Activated naive CD4-positive, alpha-beta T cell treated with anti-CD3 and anti-CD28 coated beads, Interleukin-2, amount 50 U/mL, for 24 hours (primary cell): ENCODE measurements around the gene LYPD3.
A peak's percentile ranks its signal among the peaks of the same experiment; 100 is the strongest.
"Not testable (repeated sequence)": the region's sequence is repeated elsewhere in the genome, so short reads cannot be mapped to it uniquely, and the experiment has no call there.

Source experiments
- H3K27ac Mint-ChIP-seq: one replicate; pipeline ENCODE4 v1.8.0; 2021; ENCODE audit warnings: mild to moderate bottlenecking, mixed read lengths
- H3K27me3 Mint-ChIP-seq: one replicate; pipeline ENCODE4 v1.8.0; 2021; ENCODE audit warnings: mixed read lengths
- H3K36me3 Mint-ChIP-seq: one replicate; pipeline ENCODE4 v1.8.0; 2021; ENCODE audit warnings: mixed read lengths
- H3K4me1 Mint-ChIP-seq: one replicate; pipeline ENCODE4 v1.8.0; 2021; ENCODE audit warnings: mixed read lengths
- H3K4me3 Mint-ChIP-seq: one replicate; pipeline ENCODE4 v1.8.0; 2021; ENCODE audit warnings: mild to moderate bottlenecking, mixed read lengths
- H3K9me3 Mint-ChIP-seq: one replicate; pipeline ENCODE4 v1.8.0; 2021; ENCODE audit warnings: mixed read lengths

Gene LYPD3

GRCh38 chr19:43457809-43458208 is 7.6 kb downstream of the LYPD3 start:
- no peaks in the 10 kb centered on the region for H3K9me3 Mint-ChIP-seq
- no peaks in the 10 kb centered on the region for H3K27me3 Mint-ChIP-seq
- H3K4me1 Mint-ChIP-seq: peaks cover 31% of the 10 kb centered on the region
- H3K4me3 Mint-ChIP-seq: no peak overlapping the region
- no peak overlapping the region for H3K27ac Mint-ChIP-seq
- H3K36me3 Mint-ChIP-seq: peaks cover 6% of the 10 kb centered on the region

- Mint-ChIP-seq H3K9me3 (no peaks in the 10 kb centered on the region), H3K27ac (no peak overlapping the region), H3K4me1 (peaks cover 20% of the 10 kb centered on the region), H3K27me3 (no peaks in the 10 kb centered on the region), H3K36me3 (no peaks in the 10 kb centered on the region), H3K4me3 (no peak overlapping the region)
Measured at GRCh38 chr19:43455321-43456113, 9.9 kb downstream of the LYPD3 start.

GRCh38 chr19:43454031-43454430 is 11.4 kb downstream of the LYPD3 start:
- Mint-ChIP-seq H3K4me1 (peaks cover 20% of the 10 kb centered on the region), H3K36me3 (no peaks in the 10 kb centered on the region), H3K27ac (no peak overlapping the region), H3K4me3 (no peak overlapping the region), H3K9me3 (no peaks in the 10 kb centered on the region), H3K27me3 (no peaks in the 10 kb centered on the region)

- H3K4me3 Mint-ChIP-seq: no peak overlapping the region
- H3K27ac Mint-ChIP-seq: no peak overlapping the region
- no peaks in the 10 kb centered on the region for H3K9me3 Mint-ChIP-seq
- no peaks in the 10 kb centered on the region for H3K36me3 Mint-ChIP-seq
- peaks cover 21% of the 10 kb centered on the region for H3K4me1 Mint-ChIP-seq
- no peaks in the 10 kb centered on the region for H3K27me3 Mint-ChIP-seq
Measured at GRCh38 chr19:43452582-43452981, 12.8 kb downstream of the LYPD3 start.

- H3K27me3 Mint-ChIP-seq: no peaks in the 10 kb centered on the region
- no peak overlapping the region for H3K27ac Mint-ChIP-seq
- peaks cover 27% of the 10 kb centered on the region for H3K4me1 Mint-ChIP-seq
- no peaks in the 10 kb centered on the region for H3K36me3 Mint-ChIP-seq
- no peaks in the 10 kb centered on the region for H3K9me3 Mint-ChIP-seq
- no peak overlapping the region for H3K4me3 Mint-ChIP-seq
Measured at GRCh38 chr19:43450545-43450997, 14.8 kb downstream of the LYPD3 start.

GRCh38 chr19:43447655-43448054 is 17.8 kb downstream of the LYPD3 start:
- no peaks in the 10 kb centered on the region for H3K36me3 Mint-ChIP-seq
- H3K4me3 Mint-ChIP-seq: no peak overlapping the region
- H3K27me3 Mint-ChIP-seq: no peaks in the 10 kb centered on the region
- peaks cover 42% of the 10 kb centered on the region for H3K4me1 Mint-ChIP-seq
- H3K9me3 Mint-ChIP-seq: no peaks in the 10 kb centered on the region
- H3K27ac Mint-ChIP-seq: no peak overlapping the region

GRCh38 chr19:43446746-43447489 is 18.5 kb downstream of the LYPD3 start:
- Mint-ChIP-seq H3K36me3 (no peaks in the 10 kb centered on the region), H3K4me3 (no peak overlapping the region), H3K4me1 (peaks cover 41% of the 10 kb centered on the region), H3K9me3 (no peaks in the 10 kb centered on the region), H3K27me3 (no peaks in the 10 kb centered on the region), H3K27ac (peak overlapping the region; percentile 66)

GRCh38 chr19:43445426-43445825 is 20.0 kb downstream of the LYPD3 start:
- peak overlapping the region; percentile 9 for H3K27ac Mint-ChIP-seq
- no peaks in the 10 kb centered on the region for H3K27me3 Mint-ChIP-seq
- H3K9me3 Mint-ChIP-seq: no peaks in the 10 kb centered on the region

GRCh38 chr19:43444531-43445287 is 20.7 kb downstream of the LYPD3 start:
- Mint-ChIP-seq H3K9me3 (no peaks in the 10 kb centered on the region), H3K36me3 (no peaks in the 10 kb centered on the region), H3K4me3 (no peak overlapping the region), H3K27me3 (no peaks in the 10 kb centered on the region), H3K4me1 (peaks cover 47% of the 10 kb centered on the region), H3K27ac (no peak overlapping the region)

More at GRCh38 chr19:43445426-43445825, 20.0 kb downstream of the LYPD3 start:
- H3K4me1 Mint-ChIP-seq: peaks cover 41% of the 10 kb centered on the region
- H3K36me3 Mint-ChIP-seq: no peaks in the 10 kb centered on the region
- H3K4me3 Mint-ChIP-seq: no peak overlapping the region

- H3K27me3 Mint-ChIP-seq, H3K9me3 Mint-ChIP-seq, H3K27ac Mint-ChIP-seq, H3K36me3 Mint-ChIP-seq, H3K4me3 Mint-ChIP-seq: not testable (repeated sequence)
- H3K4me1 Mint-ChIP-seq: peaks cover 53% of the 10 kb centered on the region
Measured at GRCh38 chr19:43444091-43444490, 21.3 kb downstream of the LYPD3 start.

GRCh38 chr19:43441716-43442115 is 23.7 kb downstream of the LYPD3 start:
- H3K27me3 Mint-ChIP-seq: no peaks in the 10 kb centered on the region
- peaks cover 67% of the 10 kb centered on the region for H3K4me1 Mint-ChIP-seq
- no peaks in the 10 kb centered on the region for H3K9me3 Mint-ChIP-seq
- no peak overlapping the region for H3K27ac Mint-ChIP-seq
- no peaks in the 10 kb centered on the region for H3K36me3 Mint-ChIP-seq
- no peak overlapping the region for H3K4me3 Mint-ChIP-seq

- no peaks in the 10 kb centered on the region for H3K9me3 Mint-ChIP-seq
- H3K36me3 Mint-ChIP-seq: peaks cover 1% of the 10 kb centered on the region
- no peak overlapping the region for H3K27ac Mint-ChIP-seq
- no peaks in the 10 kb centered on the region for H3K27me3 Mint-ChIP-seq
- H3K4me1 Mint-ChIP-seq: peaks cover 75% of the 10 kb centered on the region
- no peak overlapping the region for H3K4me3 Mint-ChIP-seq
Measured at GRCh38 chr19:43439709-43440063, 25.7 kb downstream of the LYPD3 start.

GRCh38 chr19:43439032-43439708 is 26.2 kb downstream of the LYPD3 start:
- Mint-ChIP-seq H3K9me3 (no peaks in the 10 kb centered on the region), H3K27me3 (no peaks in the 10 kb centered on the region), H3K27ac (no peak overlapping the region), H3K4me1 (peaks cover 72% of the 10 kb centered on the region), H3K36me3 (peaks cover 1% of the 10 kb centered on the region), H3K4me3 (peak overlapping the region; percentile 62)

- H3K27ac Mint-ChIP-seq: peak overlapping the region; percentile 59
- H3K27me3 Mint-ChIP-seq: no peaks in the 10 kb centered on the region
- peaks cover 1% of the 10 kb centered on the region for H3K36me3 Mint-ChIP-seq
- H3K4me1 Mint-ChIP-seq: peaks cover 68% of the 10 kb centered on the region
- peak overlapping the region; percentile 62 for H3K4me3 Mint-ChIP-seq
- H3K9me3 Mint-ChIP-seq: no peaks in the 10 kb centered on the region
Measured at GRCh38 chr19:43438291-43439031, 26.9 kb downstream of the LYPD3 start.

- Mint-ChIP-seq H3K27ac (peak overlapping the region; percentile 41), H3K27me3 (no peaks in the 10 kb centered on the region), H3K9me3 (no peaks in the 10 kb centered on the region), H3K4me3 (peak overlapping the region; percentile 19), H3K36me3 (peaks cover 1% of the 10 kb centered on the region), H3K4me1 (peaks cover 67% of the 10 kb centered on the region)
Measured at GRCh38 chr19:43437712-43438111, 27.7 kb downstream of the LYPD3 start.
